GM12864 (cell line): ENCODE data around the gene IL11RA.
A peak's percentile ranks its signal among the peaks of the same experiment; 100 is the strongest.

Source experiments
- DNase-seq: peaks from one replicate; pipeline ENCODE4 v3.0.0-alpha.2; 2011; ENCODE audit warnings: low read depth
- H3K4me3 ChIP-seq: 2 replicates; pipeline ENCODE4 v1.5.1; 2011; ENCODE audit warnings: mild to moderate bottlenecking, low read depth, low read length, control low read depth
- CTCF ChIP-seq: IDR thresholded peaks from 2 replicates; pipeline ENCODE4 v1.5.1; 2011; ENCODE audit warnings: low read depth, mild to moderate bottlenecking, moderate library complexity, low read length, control low read depth, inconsistent platforms; ENCODE audit errors: missing control alignments

Gene IL11RA

GRCh38 chr9:34651876-34652601 lies at the start of gene IL11RA:
Gene IL11RA, plus strand, starts transcription at chr9:34652185. Its CDS starts 3,033 bp downstream, at chr9:34655218.
- H3K4me3 ChIP-seq = no peak within 1 kb of the TSS
- no peak for TF ChIP-seq CTCF
- no peak for DNase-seq

GRCh38 chr9:34603610-34604231 lies 48.3 kb upstream of the IL11RA start:
- peak; percentile 31 for DNase-seq
- peak; percentile 94 for TF ChIP-seq CTCF
- H3K4me3 ChIP-seq = no peak overlapping the region

- H3K4me3 ChIP-seq = no peak overlapping the region
- no peak for DNase-seq
- no peak for TF ChIP-seq CTCF
Measured at GRCh38 chr9:34606190-34606589, 45.8 kb upstream of the IL11RA start.

- TF ChIP-seq CTCF = no peak
- no peak overlapping the region for H3K4me3 ChIP-seq
- DNase-seq = no peak
Measured at GRCh38 chr9:34606905-34607304, 45.1 kb upstream of the IL11RA start.

- no peak for TF ChIP-seq CTCF
- no peak overlapping the region for H3K4me3 ChIP-seq
- no peak for DNase-seq
Measured at GRCh38 chr9:34607331-34607730, 44.7 kb upstream of the IL11RA start.

GRCh38 chr9:34610434-34611206 lies 41.4 kb upstream of the IL11RA start:
- no peak for TF ChIP-seq CTCF
- no peak for DNase-seq
- peak overlapping the region; percentile 72 for H3K4me3 ChIP-seq
